H1 (cell line): ENCODE data around the gene CROT. TPM values are rescaled to one million over a fixed set of nuclear protein-coding genes. Genes with fewer than 3 reads are reported as not detected.

Source experiments
- BACH1 ChIP-seq: IDR thresholded peaks from 2 replicates; pipeline ENCODE4 v1.6.1; 2012; ENCODE audit warnings: low read length, improper control_type of control experiment
- BRCA1 ChIP-seq: IDR thresholded peaks from 2 replicates; pipeline ENCODE4 v1.6.1; 2012; ENCODE audit warnings: low read depth, low read length, improper control_type of control experiment
- polyA plus RNA-seq, 7 experiments: library from polyadenylated mRNA; depleted of rRNA in 3 of 7; stranded (reverse) in 5 of 7; unstranded in 2 of 7; fragments of >200 nt in 5 of 7; fragments of 200-250 nt in 2 of 7; gene quantifications; 1 replicate in 5 of 7; 2 replicates in 1 of 7; 4 replicates in 1 of 7; pipeline versions ENCODE4 v1.2.1 to v1.2.3, GENCODE V29; 2011 to 2013; ENCODE audit warnings: missing spikeins in 2 of 7, mixed read lengths in 2 of 7
- total RNA-seq: library from RNA; stranded (reverse); fragmentation: NEBNext Ultra II Directional; extraction: Animal tissue kit (Norgen Biotek cat#: 25700); gene quantifications from 2 replicates; pipeline ENCODE4 v1.2.1, GENCODE V29; 2021
- TF ChIP-seq, protein P1 (sequence below): fragments of 300-600 bp; sonication (generic); IDR thresholded peaks from 2 replicates; pipeline ENCODE4 v1.7.1; 2012; ENCODE audit warnings: low read length, moderate library complexity, mild to moderate bottlenecking, inconsistent platforms; ENCODE audit not compliant: insufficient replicate concordance
- TF ChIP-seq, protein P2 (sequence below): IDR thresholded peaks from 2 replicates; pipeline ENCODE4 v1.6.1; 2011; ENCODE audit warnings: low read length, improper control_type of control experiment
- TF ChIP-seq, protein P3 (sequence below): IDR thresholded peaks from 2 replicates; pipeline ENCODE4 v1.6.1; 2012; ENCODE audit warnings: inconsistent platforms

CROT gene
- total and polyA plus RNA-seq, 2 of the 8 experiments (the other 6 are each of a cell fraction or from before 2014, with no cell fraction given), result 2.2 to 5.6 TPM

DNA sequence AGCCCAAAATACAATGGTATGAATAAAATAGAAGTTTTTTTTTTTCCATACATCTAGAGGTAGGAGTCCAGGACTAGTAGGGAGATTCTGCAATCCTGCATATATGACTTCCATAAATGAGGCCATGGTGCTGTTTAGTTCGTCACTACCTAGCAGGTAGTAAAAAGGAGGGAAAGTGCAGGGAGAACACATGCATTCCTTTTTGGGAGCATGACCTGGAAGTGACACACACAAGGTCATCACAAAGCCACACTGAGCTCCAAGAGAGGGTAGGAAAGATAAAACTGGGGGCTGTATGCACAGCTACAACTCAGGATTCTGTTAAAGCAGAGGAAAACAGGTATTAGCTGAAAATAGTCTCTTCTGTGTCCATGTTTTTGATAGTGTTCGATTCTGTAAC is 2.2 kb downstream of the CROT start (continued):
- TF ChIP-seq, protein P1, sequence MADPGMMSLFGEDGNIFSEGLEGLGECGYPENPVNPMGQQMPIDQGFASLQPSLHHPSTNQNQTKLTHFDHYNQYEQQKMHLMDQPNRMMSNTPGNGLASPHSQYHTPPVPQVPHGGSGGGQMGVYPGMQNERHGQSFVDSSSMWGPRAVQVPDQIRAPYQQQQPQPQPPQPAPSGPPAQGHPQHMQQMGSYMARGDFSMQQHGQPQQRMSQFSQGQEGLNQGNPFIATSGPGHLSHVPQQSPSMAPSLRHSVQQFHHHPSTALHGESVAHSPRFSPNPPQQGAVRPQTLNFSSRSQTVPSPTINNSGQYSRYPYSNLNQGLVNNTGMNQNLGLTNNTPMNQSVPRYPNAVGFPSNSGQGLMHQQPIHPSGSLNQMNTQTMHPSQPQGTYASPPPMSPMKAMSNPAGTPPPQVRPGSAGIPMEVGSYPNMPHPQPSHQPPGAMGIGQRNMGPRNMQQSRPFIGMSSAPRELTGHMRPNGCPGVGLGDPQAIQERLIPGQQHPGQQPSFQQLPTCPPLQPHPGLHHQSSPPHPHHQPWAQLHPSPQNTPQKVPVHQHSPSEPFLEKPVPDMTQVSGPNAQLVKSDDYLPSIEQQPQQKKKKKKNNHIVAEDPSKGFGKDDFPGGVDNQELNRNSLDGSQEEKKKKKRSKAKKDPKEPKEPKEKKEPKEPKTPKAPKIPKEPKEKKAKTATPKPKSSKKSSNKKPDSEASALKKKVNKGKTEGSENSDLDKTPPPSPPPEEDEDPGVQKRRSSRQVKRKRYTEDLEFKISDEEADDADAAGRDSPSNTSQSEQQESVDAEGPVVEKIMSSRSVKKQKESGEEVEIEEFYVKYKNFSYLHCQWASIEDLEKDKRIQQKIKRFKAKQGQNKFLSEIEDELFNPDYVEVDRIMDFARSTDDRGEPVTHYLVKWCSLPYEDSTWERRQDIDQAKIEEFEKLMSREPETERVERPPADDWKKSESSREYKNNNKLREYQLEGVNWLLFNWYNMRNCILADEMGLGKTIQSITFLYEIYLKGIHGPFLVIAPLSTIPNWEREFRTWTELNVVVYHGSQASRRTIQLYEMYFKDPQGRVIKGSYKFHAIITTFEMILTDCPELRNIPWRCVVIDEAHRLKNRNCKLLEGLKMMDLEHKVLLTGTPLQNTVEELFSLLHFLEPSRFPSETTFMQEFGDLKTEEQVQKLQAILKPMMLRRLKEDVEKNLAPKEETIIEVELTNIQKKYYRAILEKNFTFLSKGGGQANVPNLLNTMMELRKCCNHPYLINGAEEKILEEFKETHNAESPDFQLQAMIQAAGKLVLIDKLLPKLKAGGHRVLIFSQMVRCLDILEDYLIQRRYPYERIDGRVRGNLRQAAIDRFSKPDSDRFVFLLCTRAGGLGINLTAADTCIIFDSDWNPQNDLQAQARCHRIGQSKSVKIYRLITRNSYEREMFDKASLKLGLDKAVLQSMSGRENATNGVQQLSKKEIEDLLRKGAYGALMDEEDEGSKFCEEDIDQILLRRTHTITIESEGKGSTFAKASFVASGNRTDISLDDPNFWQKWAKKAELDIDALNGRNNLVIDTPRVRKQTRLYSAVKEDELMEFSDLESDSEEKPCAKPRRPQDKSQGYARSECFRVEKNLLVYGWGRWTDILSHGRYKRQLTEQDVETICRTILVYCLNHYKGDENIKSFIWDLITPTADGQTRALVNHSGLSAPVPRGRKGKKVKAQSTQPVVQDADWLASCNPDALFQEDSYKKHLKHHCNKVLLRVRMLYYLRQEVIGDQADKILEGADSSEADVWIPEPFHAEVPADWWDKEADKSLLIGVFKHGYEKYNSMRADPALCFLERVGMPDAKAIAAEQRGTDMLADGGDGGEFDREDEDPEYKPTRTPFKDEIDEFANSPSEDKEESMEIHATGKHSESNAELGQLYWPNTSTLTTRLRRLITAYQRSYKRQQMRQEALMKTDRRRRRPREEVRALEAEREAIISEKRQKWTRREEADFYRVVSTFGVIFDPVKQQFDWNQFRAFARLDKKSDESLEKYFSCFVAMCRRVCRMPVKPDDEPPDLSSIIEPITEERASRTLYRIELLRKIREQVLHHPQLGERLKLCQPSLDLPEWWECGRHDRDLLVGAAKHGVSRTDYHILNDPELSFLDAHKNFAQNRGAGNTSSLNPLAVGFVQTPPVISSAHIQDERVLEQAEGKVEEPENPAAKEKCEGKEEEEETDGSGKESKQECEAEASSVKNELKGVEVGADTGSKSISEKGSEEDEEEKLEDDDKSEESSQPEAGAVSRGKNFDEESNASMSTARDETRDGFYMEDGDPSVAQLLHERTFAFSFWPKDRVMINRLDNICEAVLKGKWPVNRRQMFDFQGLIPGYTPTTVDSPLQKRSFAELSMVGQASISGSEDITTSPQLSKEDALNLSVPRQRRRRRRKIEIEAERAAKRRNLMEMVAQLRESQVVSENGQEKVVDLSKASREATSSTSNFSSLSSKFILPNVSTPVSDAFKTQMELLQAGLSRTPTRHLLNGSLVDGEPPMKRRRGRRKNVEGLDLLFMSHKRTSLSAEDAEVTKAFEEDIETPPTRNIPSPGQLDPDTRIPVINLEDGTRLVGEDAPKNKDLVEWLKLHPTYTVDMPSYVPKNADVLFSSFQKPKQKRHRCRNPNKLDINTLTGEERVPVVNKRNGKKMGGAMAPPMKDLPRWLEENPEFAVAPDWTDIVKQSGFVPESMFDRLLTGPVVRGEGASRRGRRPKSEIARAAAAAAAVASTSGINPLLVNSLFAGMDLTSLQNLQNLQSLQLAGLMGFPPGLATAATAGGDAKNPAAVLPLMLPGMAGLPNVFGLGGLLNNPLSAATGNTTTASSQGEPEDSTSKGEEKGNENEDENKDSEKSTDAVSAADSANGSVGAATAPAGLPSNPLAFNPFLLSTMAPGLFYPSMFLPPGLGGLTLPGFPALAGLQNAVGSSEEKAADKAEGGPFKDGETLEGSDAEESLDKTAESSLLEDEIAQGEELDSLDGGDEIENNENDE, result no peak
- no peak for TF ChIP-seq BRCA1
- no peak for TF ChIP-seq BACH1
- TF ChIP-seq, protein P2, sequence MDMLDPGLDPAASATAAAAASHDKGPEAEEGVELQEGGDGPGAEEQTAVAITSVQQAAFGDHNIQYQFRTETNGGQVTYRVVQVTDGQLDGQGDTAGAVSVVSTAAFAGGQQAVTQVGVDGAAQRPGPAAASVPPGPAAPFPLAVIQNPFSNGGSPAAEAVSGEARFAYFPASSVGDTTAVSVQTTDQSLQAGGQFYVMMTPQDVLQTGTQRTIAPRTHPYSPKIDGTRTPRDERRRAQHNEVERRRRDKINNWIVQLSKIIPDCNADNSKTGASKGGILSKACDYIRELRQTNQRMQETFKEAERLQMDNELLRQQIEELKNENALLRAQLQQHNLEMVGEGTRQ, result no peak
- TF ChIP-seq, protein P3, sequence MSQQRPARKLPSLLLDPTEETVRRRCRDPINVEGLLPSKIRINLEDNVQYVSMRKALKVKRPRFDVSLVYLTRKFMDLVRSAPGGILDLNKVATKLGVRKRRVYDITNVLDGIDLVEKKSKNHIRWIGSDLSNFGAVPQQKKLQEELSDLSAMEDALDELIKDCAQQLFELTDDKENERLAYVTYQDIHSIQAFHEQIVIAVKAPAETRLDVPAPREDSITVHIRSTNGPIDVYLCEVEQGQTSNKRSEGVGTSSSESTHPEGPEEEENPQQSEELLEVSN, result no peak
- TF ChIP-seq, all 59 proteins: peak for 0
